Caco-2 (cell line): Measurements from ENCODE around the gene CDH3. TPM values are rescaled to one million over a fixed set of nuclear protein-coding genes. Genes with fewer than 3 reads are reported as not detected.

Source experiments
- BruUV-seq: library from RNA; stranded (reverse); fragments of 400-500 nt; replicated peaks from 2 replicates; lab custom pipeline; 2021; lab: Mats Ljungman, UMichigan
- CTCF ChIA-PET: fragments of 300-600 bp; sonication (Branson Sonifier 250); formaldehyde crosslinking; loops from one replicate; lab custom pipeline; 2022; ENCODE audit warnings: antibody characterized with exemption; lab: Charles Lee
- POLR2A ChIA-PET: fragments of 300-600 bp; sonication (Branson Sonifier 250); formaldehyde crosslinking; loops from one replicate; lab custom pipeline; 2022; ENCODE audit warnings: antibody characterized with exemption; lab: Charles Lee
- DNase-seq, 2 experiments: peaks; one replicate each; pipeline versions ENCODE4 v3.0.0 to v3.0.0-alpha.2; 2020 to 2022
- H3K27me3 ChIP-seq: replicated peaks from 2 replicates; pipeline ENCODE4 v1.6.0; 2011; ENCODE audit warnings: low read length; ENCODE audit not compliant: control insufficient read depth, insufficient read depth
- H3K36me3 ChIP-seq: 2 replicates; pipeline ENCODE4 v1.5.1; 2011; ENCODE audit warnings: low read length; ENCODE audit not compliant: control insufficient read depth, insufficient read depth
- H3K4me1 ChIP-seq: fragments of 250-450 bp; sonication (Bioruptor Pico); 2 replicates; pipeline ENCODE4 v1.5.1; 2020; ENCODE audit warnings: mild to moderate bottlenecking
- H3K4me3 ChIP-seq: 2 replicates; pipeline ENCODE4 v1.5.1; 2011; ENCODE audit warnings: low read depth, mild to moderate bottlenecking, control low read depth, low read length
- H3K9me3 ChIP-seq: fragments of 250-450 bp; sonication (Bioruptor Pico); 2 replicates; pipeline ENCODE4 v1.5.1; 2020; ENCODE audit warnings: mild to moderate bottlenecking, moderate library complexity
- H3K27ac Mint-ChIP-seq: one replicate; pipeline ENCODE4 v1.8.0; 2022; ENCODE audit warnings: mixed read lengths; ENCODE audit not compliant: unreplicated experiment
- H3K27me3 Mint-ChIP-seq: one replicate; pipeline ENCODE4 v1.8.0; 2022; ENCODE audit warnings: mixed read lengths; ENCODE audit not compliant: insufficient read depth, unreplicated experiment
- H3K36me3 Mint-ChIP-seq: one replicate; pipeline ENCODE4 v1.8.0; 2022; ENCODE audit warnings: mild to moderate bottlenecking, mixed read lengths; ENCODE audit not compliant: insufficient read depth, unreplicated experiment
- H3K4me1 Mint-ChIP-seq: one replicate; pipeline ENCODE4 v1.8.0; 2022; ENCODE audit warnings: low read depth, mixed read lengths; ENCODE audit not compliant: unreplicated experiment
- H3K4me3 Mint-ChIP-seq: one replicate; pipeline ENCODE4 v1.8.0; 2022; ENCODE audit warnings: mild to moderate bottlenecking, moderate library complexity, mixed read lengths; ENCODE audit not compliant: unreplicated experiment
- H3K9me3 Mint-ChIP-seq: one replicate; pipeline ENCODE4 v1.8.0; 2022; ENCODE audit warnings: mixed read lengths; ENCODE audit not compliant: unreplicated experiment
- CTCF ChIP-seq, 2 experiments: fragments of 200-600 bp in 1 of 2; IDR thresholded peaks; 1 replicate in 1 of 2; 2 replicates in 1 of 2; pipeline versions ENCODE4 v1.5.1 to v1.8.0; 2011 to 2022; ENCODE audit warnings: antibody characterized with exemption in 1 of 2, control low read depth in 1 of 2, inconsistent platforms in 1 of 2, low read depth in 1 of 2, low read length in 1 of 2, mild to moderate bottlenecking in 1 of 2, moderate library complexity in 1 of 2; ENCODE audit not compliant: insufficient read depth in 1 of 2, severe bottlenecking in 1 of 2, unreplicated experiment in 1 of 2
- intact Hi-C: fragments of 100-400 bp; cut with micrococcal nuclease; formaldehyde crosslinking; loops from one replicate; pipeline ENCODE4 v1.10.0; 2022; ENCODE audit not compliant: unreplicated experiment
- total RNA-seq: library from RNA; stranded (reverse); gene quantifications from 2 replicates; pipeline ENCODE4 v1.2.3, GENCODE V29; 2022

CDH3 gene
- total RNA-seq, 1 experiment from 2014 or later = 144 TPM

GRCh38 chr16:68707340-68708152, 62.4 kb downstream of the CDH3 start:
- no TSS peak for BruUV-seq
- intact Hi-C loops = no loop called here
- Histone ChIP-seq H3K27me3 (no peaks in the 10 kb centered on the region), H3K4me1 (peaks cover 19% of the 10 kb centered on the region), H3K36me3 (no peaks in the 10 kb centered on the region), H3K9me3 (no peaks in the 10 kb centered on the region), H3K4me3 (no peak overlapping the region)
- DNase-seq = peak in 1 of 2 experiments; percentile 65
- no peak overlapping the region for H3K4me3 Mint-ChIP-seq
- H3K27ac Mint-ChIP-seq = peak overlapping the region; percentile 66
- peak in 1 of 2 experiments; percentile 33 for TF ChIP-seq CTCF (IDR thresholded peaks at IDR 0.05; ENCODE audit: insufficient read depth in 1 of 2, low read depth in 1 of 2, low read length in 1 of 2, severe bottlenecking in 1 of 2, unreplicated experiment in 1 of 2)
- H3K9me3 Mint-ChIP-seq = no peaks in the 10 kb centered on the region
- peaks cover 10% of the 10 kb centered on the region for H3K36me3 Mint-ChIP-seq
- ChIA-PET CTCF (interaction anchor here (0.9 kb wide), 1 partner anchor 93 kb away, joined by 3 read pairs; no protein-coding TSS in a partner anchor), POLR2A (interaction anchor here (0.6 to 1.0 kb wide), 2 partner anchors 29 to 101 kb away, joined by 3 to 5 read pairs; partner anchors contain the start of gene CDH1)
- H3K27me3 Mint-ChIP-seq = no peaks in the 10 kb centered on the region
- H3K4me1 Mint-ChIP-seq = peaks cover 35% of the 10 kb centered on the region

GRCh38 chr16:68710211-68710610, 65.1 kb downstream of the CDH3 start:
- Histone ChIP-seq H3K27me3 (no peaks in the 10 kb centered on the region), H3K4me3 (no peak overlapping the region), H3K9me3 (no peaks in the 10 kb centered on the region), H3K36me3 (no peaks in the 10 kb centered on the region), H3K4me1 (peaks cover 16% of the 10 kb centered on the region)
- POLR2A ChIA-PET = no interaction called here
- H3K27ac Mint-ChIP-seq = no peak overlapping the region
- peaks cover 10% of the 10 kb centered on the region for H3K36me3 Mint-ChIP-seq
- H3K4me1 Mint-ChIP-seq = peaks cover 28% of the 10 kb centered on the region
- TF ChIP-seq CTCF (IDR thresholded peaks at IDR 0.05; ENCODE audit: insufficient read depth in 1 of 2, low read depth in 1 of 2, low read length in 1 of 2, severe bottlenecking in 1 of 2, unreplicated experiment in 1 of 2) = no peak
- no peaks in the 10 kb centered on the region for H3K9me3 Mint-ChIP-seq
- no TSS peak for BruUV-seq
- no peak overlapping the region for H3K4me3 Mint-ChIP-seq
- DNase-seq = no peak
- CTCF ChIA-PET = no interaction called here
- H3K27me3 Mint-ChIP-seq = no peaks in the 10 kb centered on the region
- intact Hi-C loops = no loop called here

GRCh38 chr16:68711421-68712139, 66.5 kb downstream of the CDH3 start:
- CTCF ChIA-PET = interaction anchor here (0.6 to 1.5 kb wide), 2 partner anchors 10 to 25 kb away, joined by 3 read pairs; partner anchors contain the start of gene CDH1

More at GRCh38 chr16:68711421-68712139, 66.5 kb downstream of the CDH3 start:
- no peaks in the 10 kb centered on the region for H3K27me3 ChIP-seq
- Mint-ChIP-seq H3K4me3 (no peak overlapping the region), H3K27ac (peak overlapping the region; percentile 61), H3K36me3 (peaks cover 10% of the 10 kb centered on the region), H3K4me1 (peaks cover 28% of the 10 kb centered on the region), H3K27me3 (no peaks in the 10 kb centered on the region), H3K9me3 (no peaks in the 10 kb centered on the region)
- no peaks in the 10 kb centered on the region for H3K9me3 ChIP-seq
- H3K4me3 ChIP-seq = no peak overlapping the region
- peaks cover 21% of the 10 kb centered on the region for H3K4me1 ChIP-seq
- POLR2A ChIA-PET = no interaction called here
- no peak for TF ChIP-seq CTCF (IDR thresholded peaks at IDR 0.05; ENCODE audit: insufficient read depth in 1 of 2, low read depth in 1 of 2, low read length in 1 of 2, severe bottlenecking in 1 of 2, unreplicated experiment in 1 of 2)
- intact Hi-C loops = no loop called here
- DNase-seq = no peak
- BruUV-seq = no TSS peak
- no peaks in the 10 kb centered on the region for H3K36me3 ChIP-seq
